ENCODE results near the gene TNIK.
"Not testable (repeated sequence)": the region's sequence is repeated elsewhere in the genome, so short reads cannot be mapped to it uniquely, and the experiment has no call there.

TNIK gene

GRCh38 chr3:171313702-171314101 is 146.5 kb downstream of the TNIK start:
- TF ChIP-seq CTCF (IDR thresholded peaks at IDR 0.05; ENCODE audit: extremely low read depth, insufficient read depth, missing control alignments): no peak
- in situ Hi-C loops (cut with MboI; ENCODE audit: low pct_unique_long_range_greater_than_20kb, low sequenced_read_pairs, unreplicated experiment): no loop called here
- DNase-seq (ENCODE audit: low spot score): no peak

- no peak for DNase-seq (ENCODE audit: low spot score)
- TF ChIP-seq CTCF (IDR thresholded peaks at IDR 0.05; ENCODE audit: extremely low read depth, insufficient read depth, missing control alignments): no peak
- in situ Hi-C loops (cut with MboI; ENCODE audit: low pct_unique_long_range_greater_than_20kb, low sequenced_read_pairs, unreplicated experiment): no loop called here
Measured at GRCh38 chr3:171312741-171313140, 147.5 kb downstream of the TNIK start.

- in situ Hi-C loops (cut with MboI; ENCODE audit: low pct_unique_long_range_greater_than_20kb, low sequenced_read_pairs, unreplicated experiment): no loop called here
- no peak for TF ChIP-seq CTCF (IDR thresholded peaks at IDR 0.05; ENCODE audit: extremely low read depth, insufficient read depth, missing control alignments)
- DNase-seq (ENCODE audit: low spot score): no peak
Measured at GRCh38 chr3:171311784-171312183, 148.4 kb downstream of the TNIK start.

- no peak for DNase-seq (ENCODE audit: low spot score)
- TF ChIP-seq CTCF (IDR thresholded peaks at IDR 0.05; ENCODE audit: extremely low read depth, insufficient read depth, missing control alignments): no peak
- in situ Hi-C loops (cut with MboI; ENCODE audit: low pct_unique_long_range_greater_than_20kb, low sequenced_read_pairs, unreplicated experiment): no loop called here
Measured at GRCh38 chr3:171309906-171310359, 150.3 kb downstream of the TNIK start.

GRCh38 chr3:171307988-171308387 is 152.2 kb downstream of the TNIK start:
- in situ Hi-C loops (cut with MboI; ENCODE audit: low pct_unique_long_range_greater_than_20kb, low sequenced_read_pairs, unreplicated experiment): no loop called here
- no peak for TF ChIP-seq CTCF (IDR thresholded peaks at IDR 0.05; ENCODE audit: extremely low read depth, insufficient read depth, missing control alignments)
- DNase-seq (ENCODE audit: low spot score): no peak

- in situ Hi-C loops (cut with MboI; ENCODE audit: low pct_unique_long_range_greater_than_20kb, low sequenced_read_pairs, unreplicated experiment): no loop called here
- no peak for TF ChIP-seq CTCF (IDR thresholded peaks at IDR 0.05; ENCODE audit: extremely low read depth, insufficient read depth, missing control alignments)
- DNase-seq (ENCODE audit: low spot score): no peak
Measured at GRCh38 chr3:171307046-171307585, 153.1 kb downstream of the TNIK start.

- no peak for TF ChIP-seq CTCF (IDR thresholded peaks at IDR 0.05; ENCODE audit: extremely low read depth, insufficient read depth, missing control alignments)
- in situ Hi-C loops (cut with MboI; ENCODE audit: low pct_unique_long_range_greater_than_20kb, low sequenced_read_pairs, unreplicated experiment): no loop called here
- no peak for DNase-seq (ENCODE audit: low spot score)
Measured at GRCh38 chr3:171306631-171307030, 153.6 kb downstream of the TNIK start.

- DNase-seq (ENCODE audit: low spot score); in situ Hi-C loops (cut with MboI; ENCODE audit: low pct_unique_long_range_greater_than_20kb, low sequenced_read_pairs, unreplicated experiment): not testable (repeated sequence)
Measured at GRCh38 chr3:171305823-171306222, 154.4 kb downstream of the TNIK start.

GRCh38 chr3:171304498-171304897 is 155.7 kb downstream of the TNIK start:
- DNase-seq (ENCODE audit: low spot score); in situ Hi-C loops (cut with MboI; ENCODE audit: low pct_unique_long_range_greater_than_20kb, low sequenced_read_pairs, unreplicated experiment): not testable (repeated sequence)

- in situ Hi-C loops (cut with MboI; ENCODE audit: low pct_unique_long_range_greater_than_20kb, low sequenced_read_pairs, unreplicated experiment); DNase-seq (ENCODE audit: low spot score): not testable (repeated sequence)
Measured at GRCh38 chr3:171304017-171304416, 156.2 kb downstream of the TNIK start.
